Fibroblast of villous mesenchyme (primary cell): ENCODE data around the gene IL4R. TPM values are rescaled to one million over a fixed set of nuclear protein-coding genes. Genes with fewer than 3 reads are reported as not detected.
A peak's percentile ranks its signal among the peaks of the same experiment; 100 is the strongest.

Experiments used
- DNase-seq: peaks from one replicate; pipeline ENCODE4 v3.0.0-alpha.2; 2010; ENCODE audit warnings: low read depth
- H3K4me3 ChIP-seq: 2 replicates; pipeline ENCODE4 v1.5.1; 2011; ENCODE audit warnings: low read depth, mild to moderate bottlenecking, low read length
- CTCF ChIP-seq: IDR thresholded peaks from 2 replicates; pipeline ENCODE4 v1.5.1; 2012; ENCODE audit warnings: low read depth, mild to moderate bottlenecking, low read length; ENCODE audit not compliant: insufficient read depth
- total RNA-seq: library from RNA; depleted of rRNA; stranded (reverse); fragments of >200 nt; gene quantifications from 2 replicates; pipeline ENCODE4 v1.2.3, GENCODE V29; 2012

Gene IL4R
- total RNA-seq, 1 donor: 25.0 TPM

- peak; percentile 75 for DNase-seq
- TF ChIP-seq CTCF: no peak
- no peak overlapping the region for H3K4me3 ChIP-seq
These were observed 3.0 kb upstream of the IL4R start for GRCh38 chr16:27310576-27311447.

- DNase-seq: peak; percentile 26
- TF ChIP-seq CTCF: no peak
- H3K4me3 ChIP-seq: no peak overlapping the region
These were observed 2.3 kb upstream of the IL4R start for GRCh38 chr16:27311448-27311830.

- no peak for TF ChIP-seq CTCF
- H3K4me3 ChIP-seq: no peak overlapping the region
- DNase-seq: no peak
These were observed 1.9 kb upstream of the IL4R start for GRCh38 chr16:27311897-27312303.

- no peak for TF ChIP-seq CTCF
- H3K4me3 ChIP-seq: peak overlapping the region; percentile 90
- DNase-seq: no peak
These were observed 973 bp upstream of the IL4R start for GRCh38 chr16:27312580-27313421.

GRCh38 chr16:27314161-27314723 lies 468 bp downstream of the IL4R start:
- peak overlapping the region; percentile 90 for H3K4me3 ChIP-seq
- DNase-seq: peak; percentile 98
- TF ChIP-seq CTCF: no peak

- no peak for DNase-seq
- no peak for TF ChIP-seq CTCF
- peak overlapping the region; percentile 90 for H3K4me3 ChIP-seq
These were observed 1.2 kb downstream of the IL4R start for GRCh38 chr16:27314986-27315332.
